Measurements from ENCODE around the gene CD177.

DNA sequence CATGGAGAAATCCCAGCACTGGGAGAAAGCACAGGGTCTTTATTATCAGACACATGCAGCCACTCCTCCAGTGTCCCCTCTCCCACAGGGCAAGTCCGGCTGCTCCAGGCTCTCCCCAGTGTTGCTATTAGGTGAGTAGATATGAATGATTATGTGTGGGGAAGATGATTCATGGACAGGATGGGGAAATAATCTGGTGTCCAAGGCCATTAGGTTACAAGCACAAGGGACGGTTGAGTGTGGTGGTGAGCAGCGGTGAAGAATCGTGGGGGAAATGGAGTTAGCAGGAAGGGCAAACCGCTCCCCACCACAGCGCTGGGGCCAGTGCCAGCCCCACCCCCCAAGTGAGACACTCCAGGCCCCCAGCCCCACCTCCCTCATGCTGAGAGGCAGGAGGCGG, 19.0 kb downstream of the CD177 start:
- TF ChIP-seq TAF1 (IDR thresholded peaks at IDR 0.05; ENCODE audit: borderline replicate concordance, low read depth, low read length) = no peak
- no peak for TF ChIP-seq POLR2A (IDR thresholded peaks at IDR 0.05; ENCODE audit: low read depth, low read length)
